ENCODE data around the gene IGSF23.
"Not testable (repeated sequence)": the region's sequence is repeated elsewhere in the genome, so short reads cannot be mapped to it uniquely, and the experiment has no call there.

Gene IGSF23

DNA sequence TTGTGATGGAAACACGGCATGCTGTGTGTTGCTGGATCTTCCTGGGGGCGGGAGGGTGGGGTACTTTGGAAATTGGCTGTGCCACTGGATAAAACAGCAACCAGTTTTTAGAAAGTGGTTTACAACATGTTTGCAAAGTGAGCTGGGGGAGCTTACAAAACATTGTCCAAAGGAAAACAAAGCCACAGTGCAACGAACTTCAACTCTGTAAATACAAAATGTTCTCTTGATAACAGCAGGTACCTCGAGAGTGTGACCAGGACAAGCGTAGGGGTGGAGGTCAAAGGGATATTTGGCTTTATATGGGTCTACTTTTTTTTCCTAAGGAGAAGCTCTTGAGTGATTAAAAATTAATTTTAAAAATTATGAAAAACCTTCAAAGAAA, 2.5 kb downstream of the IGSF23 start:
- no peak for DNase-seq

DNA sequence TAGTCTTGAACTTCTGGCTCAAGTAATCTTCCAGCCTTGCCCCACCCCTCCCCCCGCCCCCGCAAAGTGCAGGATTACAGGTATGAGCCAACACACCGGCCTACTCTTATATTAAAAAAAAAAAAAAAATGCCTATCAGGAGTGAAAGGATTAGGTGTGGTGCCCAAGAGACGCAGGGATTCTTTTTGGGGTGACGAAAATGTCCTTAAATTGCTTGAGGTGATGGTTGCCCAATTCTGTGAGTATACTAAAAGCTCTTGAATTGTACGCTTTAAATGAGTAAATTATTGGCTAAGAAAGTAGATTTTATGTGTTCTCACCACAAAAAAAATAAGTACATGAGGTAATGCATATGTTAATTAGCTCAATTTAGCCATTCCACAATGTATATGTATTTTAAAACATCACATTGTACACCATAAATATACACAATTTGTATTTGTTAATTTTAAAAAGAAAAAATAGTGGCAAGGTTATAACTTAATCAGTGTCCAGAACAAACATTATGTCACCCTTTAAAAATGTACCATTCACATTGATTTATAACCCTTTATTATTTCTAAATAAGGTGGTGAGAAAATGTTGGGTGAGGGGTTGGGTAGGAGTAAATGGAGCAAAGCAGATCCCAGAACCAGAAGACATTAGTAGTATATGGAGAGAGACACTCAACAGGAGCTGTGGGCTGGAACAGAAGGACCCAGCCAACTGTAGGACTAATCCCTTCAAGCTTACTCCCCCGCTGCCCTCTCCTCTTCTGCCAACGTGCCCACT, 3.9 kb downstream of the IGSF23 start:
- DNase-seq: no peak

DNA sequence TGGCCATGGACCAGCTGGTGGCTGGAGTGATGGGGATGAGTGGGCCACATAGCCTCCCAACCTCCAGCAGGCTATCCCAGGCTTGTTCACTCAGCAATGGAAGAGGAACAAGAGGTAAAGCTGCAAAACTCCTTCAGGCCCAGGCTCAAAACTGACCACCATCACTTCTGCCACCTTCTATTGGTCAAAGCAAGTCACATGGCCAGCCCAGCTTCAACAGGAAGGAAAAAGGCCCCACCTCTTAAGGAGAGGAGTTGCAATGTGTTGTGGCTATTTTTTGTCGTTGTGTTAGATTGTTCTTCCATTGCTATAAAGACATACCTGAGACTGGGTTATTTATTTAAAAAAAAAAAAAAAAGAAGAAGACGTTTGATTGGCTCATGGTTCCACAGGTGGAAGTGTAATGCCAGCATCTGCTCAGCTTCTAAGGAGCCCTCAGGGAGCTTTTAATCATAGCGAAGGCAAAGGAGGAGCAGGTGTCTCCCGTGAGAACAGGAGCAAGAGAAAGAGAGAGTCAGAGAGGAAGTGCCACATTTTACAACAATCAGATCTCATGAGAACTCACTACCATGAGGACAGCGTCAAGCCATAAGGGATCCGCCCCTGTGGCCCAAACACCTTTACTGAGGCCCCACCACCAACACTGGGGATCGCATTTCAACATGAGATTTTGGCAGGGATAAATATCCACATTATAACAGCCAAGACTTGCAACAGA, 5.4 kb downstream of the IGSF23 start:
- no peak for DNase-seq

DNA sequence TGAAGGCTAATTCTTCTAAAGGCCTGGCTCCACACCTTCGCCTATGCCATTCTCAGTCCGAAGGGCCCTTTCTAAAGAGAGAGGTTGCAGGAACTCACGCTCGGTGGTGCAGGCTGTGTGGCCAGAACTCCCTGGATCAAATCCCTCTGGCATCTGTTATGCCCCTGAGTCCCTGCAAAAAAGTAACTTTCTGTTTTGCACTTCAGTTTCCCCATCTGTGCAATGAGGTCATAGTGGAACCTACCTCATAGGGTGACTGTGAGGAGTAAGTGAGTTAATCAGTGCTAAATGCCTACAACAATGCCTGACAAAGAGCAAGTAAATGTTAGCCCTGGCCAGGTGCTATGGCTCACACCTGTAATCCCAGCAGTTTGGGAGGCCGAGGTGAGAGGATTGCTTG, 7.3 kb downstream of the IGSF23 start:
- no peak for DNase-seq

DNA sequence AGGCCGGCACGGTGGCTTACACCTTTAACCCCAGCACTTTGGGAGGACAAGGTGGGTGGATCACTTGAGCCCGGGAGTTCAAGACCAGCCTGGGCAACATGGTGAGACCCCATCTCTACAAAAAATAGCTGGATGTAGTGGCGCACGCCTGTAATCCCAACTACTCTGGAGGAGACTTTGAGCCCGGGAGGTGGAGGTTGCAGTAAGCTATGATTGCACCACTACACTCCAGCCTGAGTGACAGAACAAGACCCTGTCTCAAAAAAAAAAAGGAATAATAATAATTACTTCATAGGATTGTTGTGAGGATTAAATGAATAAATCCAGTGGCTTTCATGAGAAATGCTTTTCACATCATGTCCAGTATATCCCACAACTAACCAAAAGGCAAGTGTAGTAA, 8.0 kb downstream of the IGSF23 start:
- no peak for DNase-seq

DNA sequence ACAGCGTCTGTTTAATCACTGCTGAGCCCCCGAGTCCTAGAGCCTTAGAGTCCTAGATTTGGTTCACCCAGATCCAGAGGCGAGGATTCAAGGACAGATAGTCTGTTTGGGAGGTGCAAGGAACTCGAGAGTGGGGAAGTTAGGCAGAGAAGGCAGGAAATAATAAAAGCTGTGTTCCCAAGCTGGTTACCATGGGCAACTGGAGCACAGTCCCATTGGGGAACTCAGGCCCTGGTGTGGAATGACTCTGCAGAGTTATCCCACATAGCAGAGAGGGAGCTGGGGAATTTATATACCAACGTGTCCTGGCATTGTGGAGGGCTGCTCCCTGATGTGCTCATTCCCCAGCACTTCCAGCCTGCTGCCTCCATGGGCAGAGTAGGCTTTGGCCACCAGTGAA, 9.7 kb downstream of the IGSF23 start:
- no peak for DNase-seq

DNA sequence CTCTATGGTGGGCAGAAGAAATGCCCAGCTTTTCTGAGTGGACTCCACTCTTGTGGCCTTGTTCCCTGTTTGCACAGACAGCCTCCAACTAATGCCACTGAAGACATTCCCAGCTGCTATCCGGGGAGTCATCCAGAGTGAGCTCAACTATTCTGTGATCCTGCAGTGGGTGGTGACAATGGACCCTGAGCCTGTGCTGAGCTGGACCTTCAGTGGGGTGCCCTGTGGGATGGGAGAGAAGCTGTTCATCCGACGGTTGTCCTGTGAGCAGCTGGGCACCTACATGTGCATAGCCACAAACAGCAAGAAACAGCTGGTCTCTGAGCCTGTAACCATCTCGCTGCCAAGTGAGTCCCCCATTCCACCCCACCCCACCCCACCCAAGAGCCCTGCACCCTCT, 10.3 kb downstream of the IGSF23 start:
- DNase-seq: no peak

DNA sequence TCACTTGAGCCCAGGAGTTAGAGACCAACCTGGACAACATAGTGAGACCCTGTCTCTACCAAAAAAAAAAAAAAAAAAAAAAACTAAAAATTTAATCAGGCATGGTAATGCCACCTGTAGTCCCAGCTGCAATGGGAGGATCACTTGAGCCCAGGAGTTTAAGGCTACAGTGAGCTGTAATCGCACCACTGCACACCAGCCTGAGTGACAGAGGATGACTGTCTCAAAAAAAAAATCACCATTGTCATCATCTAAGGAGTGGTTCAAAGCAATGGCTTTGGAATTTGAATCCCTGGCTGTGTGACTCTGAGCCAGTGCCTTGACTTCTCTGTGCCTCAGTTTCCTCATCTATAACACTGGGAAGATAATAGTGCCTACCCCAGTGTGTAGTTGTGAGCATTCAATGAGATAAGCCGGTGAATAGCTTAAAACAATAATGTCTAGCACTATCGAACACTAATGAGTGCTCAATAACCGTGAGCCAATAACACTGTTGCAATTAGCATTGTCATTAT, 11.5 kb downstream of the IGSF23 start:
- DNase-seq: no peak

DNA sequence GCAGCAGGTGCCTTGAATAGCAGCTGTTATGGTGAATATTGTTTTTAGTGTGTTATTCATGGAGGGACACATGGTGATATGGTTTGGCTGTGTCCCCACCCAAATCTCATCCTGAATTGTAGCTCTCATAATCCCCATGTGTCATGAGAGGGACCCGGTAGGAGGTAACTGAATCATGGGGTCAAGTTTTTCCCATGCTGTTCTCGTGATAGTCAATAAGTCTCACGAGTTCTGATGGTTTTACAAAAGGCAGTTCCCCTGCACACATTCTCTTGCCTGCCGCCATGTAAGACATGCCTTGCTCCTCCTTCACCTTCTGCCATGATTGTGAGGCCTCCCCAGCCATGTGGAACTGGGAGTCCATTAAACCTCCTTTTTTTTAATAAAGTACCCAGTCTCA, 12.3 kb downstream of the IGSF23 start:
- DNase-seq: not testable (repeated sequence)

DNA sequence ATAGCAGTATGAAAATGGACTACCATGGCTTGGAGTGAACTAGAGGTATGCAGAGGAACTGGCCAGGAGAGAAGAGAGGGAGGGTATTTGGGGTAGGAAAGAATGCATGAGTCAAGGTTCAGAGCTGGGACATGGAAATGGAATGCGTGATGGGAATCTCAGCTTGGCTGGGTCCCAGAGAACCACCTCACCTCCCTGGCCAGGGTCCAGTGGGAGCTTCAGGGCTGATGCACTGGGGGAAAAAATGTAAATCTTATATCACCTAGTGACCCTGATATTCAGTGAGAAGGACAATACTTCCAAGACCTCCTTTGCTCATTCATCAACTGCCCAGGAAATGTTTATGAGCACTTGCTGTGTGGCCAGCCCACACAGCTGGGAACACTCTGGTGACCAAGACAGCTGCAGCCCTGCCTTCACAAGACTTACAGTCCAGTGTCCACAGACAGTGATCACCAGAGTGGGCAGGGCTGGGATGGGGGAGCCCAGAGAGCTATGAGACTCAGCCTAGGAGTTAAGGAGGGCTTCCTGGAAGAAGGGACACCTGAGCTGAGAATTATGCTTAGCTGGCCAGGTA, 12.8 kb downstream of the IGSF23 start:
- DNase-seq: no peak

DNA sequence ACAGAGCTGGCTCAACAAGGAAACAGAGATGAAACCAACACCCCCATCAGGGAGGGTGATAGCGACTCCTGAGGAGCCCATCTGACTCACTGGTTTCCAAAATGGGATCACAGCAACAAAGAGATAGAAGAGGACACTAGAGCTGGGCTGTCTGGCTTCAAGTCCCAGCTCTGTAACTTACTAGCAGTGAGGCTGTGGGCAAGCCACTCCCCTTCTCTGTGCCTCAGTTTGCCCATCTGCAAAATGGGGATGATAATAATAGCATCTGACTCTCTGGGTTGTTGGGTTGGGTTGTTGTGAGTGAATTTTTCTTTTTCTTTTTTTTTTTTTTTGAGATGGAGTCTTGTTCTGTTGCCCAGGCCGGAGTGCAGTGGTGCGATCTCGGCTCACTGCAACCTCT, 14.3 kb downstream of the IGSF23 start:
- DNase-seq: no peak

DNA sequence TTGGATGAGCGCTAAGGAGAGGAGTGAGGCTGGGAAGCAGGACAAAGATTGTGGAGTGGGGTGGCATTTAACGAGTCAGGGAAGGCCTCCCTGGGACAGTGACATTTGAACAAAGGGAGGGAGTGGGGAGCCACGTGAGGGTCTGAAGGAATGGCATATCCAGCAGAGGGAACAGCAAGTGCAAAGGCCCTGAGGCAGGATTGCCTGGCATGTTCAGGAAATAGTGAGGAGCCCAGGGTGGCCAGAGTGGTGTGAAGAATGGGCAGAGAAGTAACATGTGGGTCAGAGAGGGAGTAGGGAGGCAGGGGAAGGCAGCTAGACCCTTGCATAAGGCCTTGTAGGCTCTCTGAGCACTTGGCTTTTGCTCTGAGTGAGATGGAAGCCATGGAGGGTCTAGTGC, 15.4 kb downstream of the IGSF23 start:
- DNase-seq: no peak

DNA sequence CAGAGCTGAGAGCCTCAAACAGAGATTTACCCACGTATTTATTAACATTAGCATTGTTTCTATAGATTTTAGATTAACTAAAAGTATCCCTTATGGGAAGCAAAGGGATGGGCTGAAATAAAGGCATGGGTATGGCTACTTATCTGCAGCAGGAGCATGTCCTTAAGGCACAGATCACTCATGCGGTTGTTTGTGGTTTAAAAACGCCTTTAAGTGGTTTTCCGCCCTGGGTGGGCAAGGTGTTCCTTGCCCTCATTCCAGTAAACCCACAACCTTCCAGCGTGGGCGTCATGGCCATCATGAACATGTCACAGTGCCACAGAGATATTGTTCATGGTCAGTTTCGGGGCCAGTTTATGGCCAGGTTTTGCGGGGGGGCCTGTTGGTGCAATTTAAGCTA, 18.2 kb downstream of the IGSF23 start:
- not testable (repeated sequence) for DNase-seq

DNA sequence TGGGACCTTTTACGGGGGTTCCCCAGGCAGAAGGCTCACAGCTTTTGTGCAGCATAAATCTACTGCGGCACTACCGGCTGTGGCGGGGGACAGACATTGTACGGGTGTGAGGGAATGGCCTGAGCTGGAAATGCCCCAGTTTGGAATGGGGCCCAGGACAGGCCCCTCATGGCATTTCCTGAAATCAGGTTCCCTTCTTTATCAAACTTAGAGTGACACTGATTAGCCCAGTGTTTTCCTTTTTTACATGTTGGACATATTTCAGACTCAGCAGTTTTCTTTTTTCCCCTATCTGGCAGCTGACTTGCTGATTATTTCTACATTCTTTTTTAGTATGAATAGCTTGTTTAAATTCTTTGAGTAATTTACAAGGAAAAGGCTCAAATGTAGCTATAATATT, 20.7 kb downstream of the IGSF23 start:
- DNase-seq: not testable (repeated sequence)

DNA sequence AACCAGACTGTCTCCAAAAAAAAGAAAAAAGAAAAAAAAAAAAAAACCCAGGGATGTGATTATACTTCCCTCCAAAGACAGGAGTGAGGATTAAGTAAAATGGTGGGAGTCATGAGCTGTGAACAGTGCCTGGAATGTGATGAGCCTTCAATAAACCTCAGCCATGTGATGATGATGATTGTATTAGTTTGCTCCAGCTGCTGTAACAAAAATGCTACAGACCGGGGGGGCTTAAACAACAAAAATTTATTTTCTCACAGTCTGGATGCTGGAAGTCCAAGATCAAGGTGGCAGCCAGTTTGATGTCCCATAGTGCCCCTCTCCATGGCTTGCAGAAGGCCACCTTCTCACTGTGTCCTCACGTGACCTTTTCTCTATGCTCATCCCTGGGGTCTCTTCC, 21.4 kb downstream of the IGSF23 start:
- no peak for DNase-seq

DNA sequence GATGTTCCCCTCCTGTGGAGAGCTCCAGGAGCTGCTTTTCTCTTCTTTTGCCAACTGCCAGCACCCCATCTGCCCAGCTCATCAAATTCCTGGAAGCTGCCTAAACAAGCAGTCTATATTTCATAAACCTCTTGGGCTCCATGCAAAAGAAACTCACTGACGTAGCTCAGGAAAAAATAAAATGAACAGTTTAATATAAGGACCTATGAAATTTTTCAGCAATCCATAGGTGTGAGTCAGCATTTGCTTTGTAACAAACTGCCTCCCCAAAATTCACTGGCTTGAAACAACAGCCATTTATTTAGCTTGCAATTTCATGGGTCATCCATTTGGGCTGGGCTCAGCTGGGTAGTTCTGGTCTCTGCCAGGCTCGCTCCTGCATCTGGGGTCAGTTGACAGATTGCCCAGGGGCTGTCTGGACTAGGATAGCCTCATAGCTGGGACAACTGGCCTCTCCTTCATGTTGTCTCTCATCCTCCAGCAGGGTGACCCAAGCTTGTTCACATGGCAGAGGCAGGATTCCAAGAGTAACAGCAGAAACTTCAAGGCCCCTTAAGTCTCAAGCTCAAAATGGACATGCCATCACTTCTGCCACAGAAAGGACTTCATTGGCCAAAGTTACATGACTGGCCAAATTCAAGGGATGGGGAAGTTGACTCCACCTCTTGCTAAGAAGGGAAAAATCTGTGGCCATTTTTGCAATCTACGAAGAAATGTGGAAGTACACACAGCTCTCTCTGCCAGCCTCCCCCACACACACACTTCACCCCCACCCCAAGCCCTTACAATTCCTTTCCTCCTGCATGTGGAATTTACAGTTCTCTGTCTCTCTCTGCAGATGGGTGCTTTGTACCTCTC, 22.4 kb downstream of the IGSF23 start:
- DNase-seq: no peak

DNA sequence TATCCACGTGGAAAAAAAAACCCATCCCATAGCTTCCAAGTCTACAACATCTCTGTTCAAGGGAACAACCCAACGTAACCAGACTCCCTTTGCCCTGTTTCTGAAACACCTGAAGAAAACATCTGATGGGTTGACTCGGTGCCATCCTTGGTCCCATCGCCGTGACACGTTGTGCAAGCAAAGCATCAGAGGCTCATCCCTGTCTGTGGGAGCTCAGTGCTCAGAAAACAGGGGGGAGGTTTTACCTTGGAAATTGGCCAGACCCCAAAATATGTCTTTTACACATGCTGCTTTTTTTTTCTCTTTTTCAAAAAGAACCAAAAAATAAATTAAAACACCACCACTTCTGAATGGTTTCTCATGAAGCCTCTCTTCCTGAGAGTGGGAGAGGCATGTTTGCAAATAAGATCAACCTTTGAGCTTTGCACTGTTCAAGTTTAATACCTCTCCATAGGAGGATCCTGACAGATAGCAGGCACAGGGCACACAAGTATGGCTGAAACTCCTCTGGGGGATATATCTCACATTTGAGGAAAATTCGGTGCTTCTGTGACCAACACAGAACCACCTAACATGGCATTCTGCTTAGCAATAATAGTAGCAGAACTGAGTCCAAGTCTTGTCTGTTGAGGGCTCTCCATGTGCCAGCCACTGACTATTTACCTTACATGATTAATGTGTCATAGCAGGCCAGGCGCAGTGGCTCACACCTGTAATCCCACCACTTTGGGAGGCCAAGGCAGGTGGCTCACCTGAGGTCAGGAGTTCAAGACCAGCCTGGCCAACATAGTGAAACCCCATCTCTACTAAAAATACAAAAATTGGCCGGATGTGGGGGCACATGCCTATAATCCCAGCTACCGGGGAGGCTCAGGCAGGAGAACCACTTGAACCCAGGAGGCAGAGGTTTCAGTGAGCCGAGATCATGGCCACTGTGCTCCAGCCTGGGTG, 23.4 kb downstream of the IGSF23 start:
- DNase-seq: no peak

DNA sequence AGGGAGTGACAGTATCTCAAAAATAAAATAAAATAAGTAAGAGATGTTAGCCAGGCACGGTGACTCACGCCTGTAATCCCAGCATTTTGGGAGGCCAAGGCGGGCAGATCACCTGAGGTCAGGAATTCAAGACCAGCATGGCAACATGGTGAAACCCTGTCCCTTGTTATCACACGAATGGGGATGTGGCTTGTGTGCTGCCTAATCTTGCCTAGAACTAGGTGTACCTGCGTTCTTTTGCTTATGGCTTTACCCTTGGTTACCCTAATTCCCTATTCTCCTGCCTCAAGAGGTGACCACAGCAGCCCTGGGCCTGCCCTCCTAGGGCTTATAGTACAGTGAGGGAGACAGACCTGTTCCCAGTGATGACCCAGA, 24.0 kb downstream of the IGSF23 start:
- no peak for DNase-seq

DNA sequence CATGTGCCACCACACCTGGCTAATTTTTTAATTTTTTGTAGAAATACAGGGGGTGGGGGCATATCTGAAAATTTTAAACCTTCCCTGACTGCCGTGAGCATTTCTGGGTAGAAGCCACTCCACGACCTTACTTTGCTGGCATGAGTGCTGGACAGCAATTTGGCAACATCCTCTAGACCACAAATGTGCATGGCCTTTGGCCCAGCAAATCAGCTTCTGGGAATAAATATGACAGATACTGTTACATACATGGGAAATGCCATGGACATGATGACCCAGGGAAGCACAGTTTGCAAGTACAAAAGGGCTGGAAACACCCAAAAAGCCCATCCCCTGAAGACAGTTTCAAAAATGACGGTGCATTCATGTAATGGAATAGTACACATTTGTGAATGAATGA, 27.2 kb downstream of the IGSF23 start:
- no peak for DNase-seq

DNA sequence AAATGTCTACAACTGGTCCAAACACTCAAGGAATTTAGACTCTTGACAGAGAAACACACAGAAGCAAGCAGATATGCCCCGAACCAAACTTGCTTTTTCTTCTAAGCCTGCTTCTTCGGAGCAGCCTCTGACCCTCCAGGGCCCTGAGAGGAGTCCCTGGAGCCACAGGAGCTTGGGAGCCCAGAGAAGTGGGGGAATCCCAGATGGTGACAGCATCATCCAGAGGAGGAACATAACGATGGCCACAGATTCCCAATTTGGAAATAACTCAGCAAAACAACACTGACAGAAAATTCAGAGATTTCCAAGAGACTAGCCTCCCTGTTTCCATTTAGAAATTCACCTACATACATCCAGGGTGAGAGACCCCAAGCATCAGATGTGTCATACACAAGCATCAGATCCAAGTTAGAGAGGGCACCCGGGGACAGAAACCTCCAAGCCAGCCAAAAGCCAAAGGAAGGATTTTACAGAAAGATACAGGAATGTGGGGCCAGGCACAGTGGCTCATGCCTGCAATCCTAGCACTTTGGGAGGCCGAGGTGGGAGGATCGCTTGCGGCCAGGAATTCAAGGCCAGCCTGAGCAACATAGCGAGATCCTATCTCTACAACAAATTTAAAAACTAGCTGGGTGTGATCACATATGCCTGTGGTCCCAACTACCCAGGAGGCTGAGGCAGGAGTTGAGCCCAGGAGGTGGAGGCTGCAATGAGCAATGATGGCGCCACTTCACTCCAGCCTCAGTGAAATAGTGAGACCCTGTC, 28.3 kb downstream of the IGSF23 start:
- no peak for DNase-seq

DNA sequence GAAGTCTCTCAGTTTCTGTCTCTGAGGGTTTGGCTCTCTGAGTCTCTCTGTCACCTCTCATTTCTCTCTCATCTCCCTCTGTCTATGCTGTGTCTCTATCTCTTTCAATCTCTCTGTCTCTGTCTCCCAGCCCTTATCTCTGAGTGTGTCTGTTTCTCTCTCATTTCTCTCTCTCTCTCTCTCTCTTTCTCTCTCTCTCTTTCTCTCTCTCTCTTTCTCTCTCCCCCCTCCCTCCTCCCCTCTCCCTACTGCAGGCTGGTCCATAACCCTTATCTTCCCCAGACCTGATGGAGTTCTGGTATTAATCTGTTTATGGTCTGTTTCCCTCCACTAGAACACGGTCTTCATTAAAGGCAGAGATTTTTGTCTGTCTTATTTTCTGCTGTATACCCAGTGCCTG, 29.0 kb downstream of the IGSF23 start:
- DNase-seq: no peak

Measured in activated T-cell treated with anti-CD3 and anti-CD28 coated beads, Interleukin-2, amount 50 U/mL, for 1 hour (primary cell).